Kidney epithelial cell (primary cell): Measurements from ENCODE around the gene TMEM179. TPM values are rescaled to one million over a fixed set of nuclear protein-coding genes. Genes with fewer than 3 reads are reported as not detected.

Experiments
- DNase-seq: peaks from one replicate; pipeline ENCODE4 v3.0.0-alpha.2; 2010; ENCODE audit warnings: low read depth
- H3K27me3 ChIP-seq: 2 replicates; pipeline ENCODE4 v1.6.0; 2011; ENCODE audit warnings: low read length; ENCODE audit not compliant: control insufficient read depth, insufficient read depth
- H3K36me3 ChIP-seq: 2 replicates; pipeline ENCODE4 v1.5.1; 2011; ENCODE audit warnings: low read length; ENCODE audit not compliant: control insufficient read depth, insufficient read depth
- H3K4me3 ChIP-seq: 2 replicates; pipeline ENCODE4 v1.5.1; 2011; ENCODE audit warnings: low read depth, mild to moderate bottlenecking, control low read depth, low read length
- CTCF ChIP-seq: IDR thresholded peaks from 2 replicates; pipeline ENCODE4 v1.5.1; 2011; ENCODE audit warnings: mild to moderate bottlenecking, moderate library complexity, low read length, control low read depth, inconsistent platforms; ENCODE audit not compliant: insufficient read depth, poor library complexity, severe bottlenecking
- total RNA-seq: library from RNA; depleted of rRNA; stranded (reverse); fragments of >200 nt; gene quantifications from 2 replicates; pipeline ENCODE4 v1.2.3, GENCODE V29; 2015

The TMEM179 gene
- total RNA-seq, 1 donor from 2014 or later, result not detected

- Histone ChIP-seq H3K36me3 (no peaks in the 10 kb centered on the region), H3K4me3 (no peak overlapping the region), H3K27me3 (peaks cover 16% of the 10 kb centered on the region)
- DNase-seq, result no peak
- no peak for TF ChIP-seq CTCF
Measured at GRCh38 chr14:104553166-104554087, 51.1 kb downstream of the TMEM179 start.

- TF ChIP-seq CTCF, result no peak
- no peak for DNase-seq
- Histone ChIP-seq H3K36me3 (no peaks in the 10 kb centered on the region), H3K27me3 (peaks cover 11% of the 10 kb centered on the region), H3K4me3 (no peak overlapping the region)
Measured at GRCh38 chr14:104552738-104553125, 51.8 kb downstream of the TMEM179 start.

- Histone ChIP-seq H3K27me3 (peaks cover 13% of the 10 kb centered on the region), H3K4me3 (no peak overlapping the region), H3K36me3 (no peaks in the 10 kb centered on the region)
- no peak for DNase-seq
- TF ChIP-seq CTCF, result no peak
Measured at GRCh38 chr14:104551851-104552737, 52.5 kb downstream of the TMEM179 start.

GRCh38 chr14:104550861-104551728, 53.5 kb downstream of the TMEM179 start:
- Histone ChIP-seq H3K4me3 (no peak overlapping the region), H3K36me3 (no peaks in the 10 kb centered on the region), H3K27me3 (peaks cover 15% of the 10 kb centered on the region)
- TF ChIP-seq CTCF, result no peak
- no peak for DNase-seq

GRCh38 chr14:104550340-104550860, 54.2 kb downstream of the TMEM179 start:
- Histone ChIP-seq H3K4me3 (no peak overlapping the region), H3K36me3 (no peaks in the 10 kb centered on the region), H3K27me3 (peaks cover 21% of the 10 kb centered on the region)
- no peak for TF ChIP-seq CTCF
- DNase-seq, result no peak
